GM12891 (cell line): ENCODE data around the gene TNFAIP8L3.

Source experiments
- DNase-seq: peaks from one replicate; pipeline ENCODE4 v3.0.0; 2011; ENCODE audit warnings: low spot score; ENCODE audit not compliant: insufficient read length
- FAIRE-seq: peaks from 2 replicates; lab custom pipeline; 2011; peaks lifted over from hg19 to GRCh38; lab: Jason Lieb, UNC
- PAX5 ChIP-seq: IDR thresholded peaks from 2 replicates; pipeline ENCODE4 v1.6.1; 2011; ENCODE audit warnings: low read length, moderate library complexity, mild to moderate bottlenecking; ENCODE audit not compliant: insufficient read depth, severe bottlenecking
- POLR2A ChIP-seq: IDR thresholded peaks from 2 replicates; pipeline ENCODE4 v1.6.1; 2011; ENCODE audit warnings: low read depth, low read length, control low read depth
- POLR2AphosphoS5 ChIP-seq: IDR thresholded peaks from 2 replicates; pipeline ENCODE4 v1.6.1; 2011; ENCODE audit warnings: low read depth, low read length, control low read depth
- POU2F2 ChIP-seq: IDR thresholded peaks from 2 replicates; pipeline ENCODE4 v1.6.1; 2011; ENCODE audit warnings: low read depth, mild to moderate bottlenecking, control low read depth, low read length, moderate library complexity
- SPI1 ChIP-seq: IDR thresholded peaks from 2 replicates; pipeline ENCODE4 v1.6.1; 2011; ENCODE audit warnings: low read depth, low read length, control low read depth
- TAF1 ChIP-seq: IDR thresholded peaks from 2 replicates; pipeline ENCODE4 v1.6.1; 2011; ENCODE audit warnings: low read depth, low read length, control low read depth

Gene TNFAIP8L3

DNA sequence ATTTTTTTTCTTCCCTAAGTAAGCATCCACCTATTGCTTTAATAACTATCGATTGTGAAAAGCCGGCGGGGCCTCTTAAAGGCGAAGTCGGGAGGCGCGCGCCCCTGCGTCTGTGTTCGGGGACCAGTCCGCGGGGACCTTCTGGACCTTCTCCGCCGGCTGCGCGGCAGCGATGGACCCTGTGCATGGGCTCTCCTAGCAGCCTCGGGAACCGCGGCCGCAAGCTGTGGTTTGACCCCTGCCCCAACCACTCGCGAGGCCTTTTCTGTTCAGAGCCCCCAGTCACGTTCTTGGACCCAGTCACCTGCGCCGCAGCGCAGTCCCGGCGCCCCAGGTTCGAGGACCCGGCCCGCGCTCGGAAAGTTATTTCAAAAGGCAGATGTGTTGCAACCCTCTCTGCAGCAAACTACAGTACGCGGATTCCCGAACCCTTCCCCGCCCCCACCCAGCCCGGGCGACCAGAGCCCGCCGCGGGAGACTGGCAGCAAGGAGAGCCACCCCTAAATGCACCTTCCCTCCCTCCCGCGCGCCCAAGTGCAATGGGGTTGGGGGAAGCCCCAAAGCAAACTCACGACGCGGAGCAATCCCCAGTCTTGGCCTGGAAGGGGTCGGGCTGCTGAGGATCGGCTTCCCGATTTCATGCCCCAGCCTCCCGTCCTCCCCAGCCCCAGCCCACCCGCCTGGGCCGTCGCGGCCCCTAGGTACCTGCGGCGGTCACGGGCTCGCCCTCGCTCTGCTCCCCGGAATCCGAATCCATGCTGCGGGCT lies 684 bp downstream of the TNFAIP8L3 start:
- FAIRE-seq (no peak), DNase-seq (peak; percentile 42)
- no peak for TF ChIP-seq SPI1

DNA sequence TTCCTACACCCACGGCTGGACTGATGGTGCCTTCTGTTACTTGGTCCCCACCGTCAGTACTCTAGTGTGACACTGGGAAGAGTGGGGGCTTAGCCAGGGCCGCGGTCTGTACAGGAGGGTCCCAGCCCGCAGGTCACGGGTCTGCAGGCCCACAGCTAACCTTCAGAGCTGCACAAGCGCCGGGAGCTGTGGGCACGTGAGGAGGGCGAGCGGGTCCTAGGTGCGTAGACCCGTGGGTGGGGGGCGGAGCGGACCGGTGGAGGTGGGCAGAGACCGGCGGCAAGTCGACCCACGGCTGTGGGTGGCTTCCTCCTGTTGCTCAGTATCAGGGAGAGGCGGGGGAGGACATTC lies 1.2 kb downstream of the TNFAIP8L3 start:
- DNase-seq (no peak), FAIRE-seq (no peak)
- TF ChIP-seq SPI1 = no peak
- TF ChIP-seq PAX5 = no peak
- no peak for TF ChIP-seq POLR2A
- no peak for TF ChIP-seq POU2F2
- no peak for TF ChIP-seq TAF1
- TF ChIP-seq POLR2AphosphoS5 = no peak

DNA sequence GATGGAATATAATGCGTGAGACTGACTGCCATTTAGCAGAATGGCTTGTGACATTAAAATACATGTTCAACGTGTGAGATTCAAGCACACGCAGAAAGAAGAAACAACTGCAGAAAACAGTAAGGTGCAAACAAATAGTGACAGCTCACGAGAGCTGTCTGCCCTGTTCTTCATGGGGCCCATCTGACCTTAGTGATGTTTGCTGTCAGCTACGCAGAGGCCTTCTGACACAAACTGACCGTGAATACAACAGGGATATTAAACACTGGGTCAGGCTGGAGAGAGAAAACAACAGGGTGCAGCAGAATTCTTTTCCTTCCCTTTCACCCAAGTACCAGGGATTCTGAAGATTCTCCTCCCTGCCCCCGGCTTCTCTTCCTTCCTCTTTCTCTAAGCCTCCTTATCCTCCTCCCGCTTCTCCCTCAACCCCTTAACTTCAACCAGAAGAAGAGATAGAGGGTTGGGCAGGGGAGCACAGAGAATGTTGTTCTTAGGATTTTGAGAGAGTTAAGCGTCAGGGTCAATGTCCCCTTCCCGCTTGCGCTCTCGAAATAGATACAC lies 2.1 kb downstream of the TNFAIP8L3 start:
- DNase-seq = no peak
- no peak for FAIRE-seq
- TF ChIP-seq POU2F2 = no peak
- TF ChIP-seq TAF1 = no peak
- no peak for TF ChIP-seq POLR2A
- TF ChIP-seq POLR2AphosphoS5 = no peak
- no peak for TF ChIP-seq PAX5
- no peak for TF ChIP-seq SPI1

DNA sequence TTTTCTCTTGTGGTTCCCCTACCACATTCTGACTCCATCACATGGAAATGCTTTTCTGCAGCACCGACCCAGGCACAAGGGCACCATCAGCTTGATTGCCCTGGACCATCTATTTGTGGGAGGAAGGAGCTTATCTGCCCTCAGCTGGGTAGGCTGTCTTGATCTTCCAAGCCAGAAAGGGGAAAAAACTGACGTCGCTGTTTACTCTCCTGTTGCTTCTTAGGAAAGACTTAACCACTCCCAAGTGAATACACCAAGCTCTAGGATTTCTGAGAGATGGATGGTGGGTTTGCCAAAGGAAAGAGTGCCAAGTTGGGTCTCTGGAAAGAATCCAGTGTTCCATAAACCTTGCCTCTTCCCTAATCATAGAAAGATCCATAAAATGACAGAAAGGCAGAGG lies 4.0 kb downstream of the TNFAIP8L3 start:
- DNase-seq (no peak), FAIRE-seq (no peak)
- TF ChIP-seq POLR2A (no peak), POU2F2 (no peak), TAF1 (no peak), POLR2AphosphoS5 (no peak), SPI1 (no peak), PAX5 (no peak)

DNA sequence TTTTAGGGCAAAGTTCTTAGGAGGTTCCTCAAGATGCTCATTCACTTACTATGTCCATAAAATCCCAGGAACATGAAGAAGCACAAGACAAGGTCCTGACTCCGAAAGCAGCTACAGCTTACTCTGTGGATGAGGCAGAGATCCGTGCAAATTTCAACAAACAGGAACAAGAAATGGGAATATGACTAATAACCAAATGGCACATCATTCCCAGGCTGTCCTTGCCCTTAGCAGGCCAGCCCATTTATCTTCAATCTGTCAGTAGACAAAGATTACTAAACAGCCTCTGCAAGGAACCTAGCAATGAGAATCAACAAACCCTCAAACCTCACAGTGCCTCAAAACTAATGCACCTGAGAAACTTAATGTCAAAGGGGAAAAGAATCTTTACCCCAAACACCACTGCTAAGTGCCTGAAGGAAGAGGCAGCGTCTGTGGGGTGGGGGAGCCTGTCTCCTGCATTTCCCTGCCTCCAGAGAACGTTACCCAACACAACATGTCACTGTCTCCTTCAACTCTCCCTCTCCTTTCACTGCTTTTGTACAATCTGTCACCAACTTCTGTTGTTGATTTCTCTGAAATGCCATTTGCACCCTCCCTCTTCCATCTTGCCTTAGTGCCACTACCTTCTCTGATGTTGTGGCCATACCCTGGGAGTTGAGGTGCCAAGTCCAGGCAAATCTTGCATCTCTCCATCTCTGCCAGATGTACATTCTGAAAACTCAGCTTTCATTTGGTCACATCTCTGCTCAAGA lies 4.8 kb downstream of the TNFAIP8L3 start:
- DNase-seq = no peak
- no peak for FAIRE-seq
- TF ChIP-seq SPI1 (no peak), POLR2A (no peak), POU2F2 (no peak), PAX5 (no peak), POLR2AphosphoS5 (no peak), TAF1 (no peak)

DNA sequence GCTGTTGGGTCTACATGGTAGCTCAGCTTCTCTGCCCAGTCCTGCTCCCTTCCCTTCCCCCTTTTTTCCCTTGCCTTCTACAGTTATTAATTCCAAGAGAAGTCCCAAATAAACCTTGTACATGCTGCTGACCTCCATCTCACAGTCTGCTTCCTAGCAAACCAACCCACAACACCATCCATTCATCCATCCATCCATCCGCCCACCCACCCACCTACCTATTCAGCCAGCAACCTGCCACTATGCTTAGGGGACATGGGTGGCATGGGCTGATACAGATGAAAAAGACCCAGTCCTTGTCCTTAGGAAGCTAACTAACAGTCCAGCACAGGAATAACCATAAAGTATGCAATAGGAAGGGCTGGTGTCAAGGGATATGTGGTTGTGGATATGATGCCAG lies 5.7 kb downstream of the TNFAIP8L3 start:
- FAIRE-seq (no peak), DNase-seq (no peak)
- TF ChIP-seq POLR2A (no peak), TAF1 (no peak), PAX5 (no peak), POLR2AphosphoS5 (no peak), POU2F2 (no peak), SPI1 (no peak)

DNA sequence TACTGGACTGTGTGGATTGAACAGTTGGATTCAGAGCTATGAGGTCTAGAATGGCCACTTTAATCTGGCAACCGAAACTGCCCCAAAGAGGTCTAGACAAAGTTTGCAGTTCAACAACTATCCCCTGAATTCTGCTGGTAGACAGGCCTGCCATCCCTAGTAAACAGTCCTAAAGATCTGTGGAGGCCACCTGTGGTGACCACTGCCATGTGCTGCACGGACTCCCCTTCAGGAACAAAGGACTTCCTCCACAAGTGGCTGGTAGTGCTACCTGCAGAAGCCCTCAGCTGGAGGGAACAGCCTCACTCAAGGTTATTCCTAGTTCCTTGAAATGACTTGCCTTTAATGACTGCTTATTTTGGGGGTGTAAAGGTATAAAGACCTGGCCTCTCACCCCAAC lies 6.1 kb downstream of the TNFAIP8L3 start:
- FAIRE-seq = no peak

DNA sequence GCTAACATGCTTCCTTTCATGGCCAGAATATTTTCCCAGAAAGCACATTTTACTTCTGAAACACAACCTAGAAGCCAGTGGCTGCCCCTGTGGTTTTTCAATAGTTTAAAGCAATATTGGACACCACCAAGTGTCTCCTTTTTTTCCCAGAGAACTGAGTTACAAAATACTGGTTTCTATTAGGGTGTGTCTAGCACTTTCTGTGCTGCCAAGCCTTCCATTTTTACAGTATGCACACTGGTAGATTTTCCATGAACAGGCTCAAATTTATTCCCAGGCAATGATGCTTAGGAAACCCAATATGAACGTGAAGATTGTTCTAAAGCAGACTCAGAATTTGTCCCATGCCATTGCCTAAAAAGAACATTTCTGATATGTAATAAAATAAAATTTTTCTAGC lies 7.2 kb downstream of the TNFAIP8L3 start:
- DNase-seq (no peak), FAIRE-seq (no peak)
- TF ChIP-seq POLR2AphosphoS5 = no peak
- no peak for TF ChIP-seq POU2F2
- TF ChIP-seq TAF1 = no peak
- no peak for TF ChIP-seq PAX5
- no peak for TF ChIP-seq SPI1
- TF ChIP-seq POLR2A = no peak

More for the DNA sequence above, 6.1 kb downstream of the TNFAIP8L3 start:
- no peak for TF ChIP-seq PAX5
- TF ChIP-seq SPI1 = no peak
- TF ChIP-seq TAF1 = no peak
- no peak for TF ChIP-seq POLR2A
- TF ChIP-seq POU2F2 = no peak
- no peak for TF ChIP-seq POLR2AphosphoS5
- no peak for DNase-seq

DNA sequence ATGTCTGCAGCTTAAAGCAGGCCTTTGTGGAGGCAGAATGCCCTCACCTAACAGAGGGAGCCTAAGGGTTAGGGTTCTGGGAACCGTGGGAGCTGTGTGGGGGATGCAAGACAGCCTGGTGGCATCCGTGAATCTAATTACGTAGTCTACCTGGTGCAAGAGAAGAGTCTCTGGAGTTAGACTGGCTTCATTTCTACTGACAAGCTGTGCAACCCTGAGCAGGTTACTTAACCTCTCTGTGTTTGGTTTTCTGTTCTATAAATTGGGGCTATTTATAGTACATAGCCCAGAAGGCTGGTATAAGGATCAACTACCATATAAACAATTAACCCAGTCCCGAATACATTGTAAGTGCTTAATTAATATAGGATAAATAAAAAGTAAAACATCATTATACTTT lies 8.3 kb downstream of the TNFAIP8L3 start:
- DNase-seq (no peak), FAIRE-seq (no peak)
- TF ChIP-seq POLR2AphosphoS5 (no peak), POU2F2 (no peak), SPI1 (no peak), TAF1 (no peak), POLR2A (no peak), PAX5 (no peak)

DNA sequence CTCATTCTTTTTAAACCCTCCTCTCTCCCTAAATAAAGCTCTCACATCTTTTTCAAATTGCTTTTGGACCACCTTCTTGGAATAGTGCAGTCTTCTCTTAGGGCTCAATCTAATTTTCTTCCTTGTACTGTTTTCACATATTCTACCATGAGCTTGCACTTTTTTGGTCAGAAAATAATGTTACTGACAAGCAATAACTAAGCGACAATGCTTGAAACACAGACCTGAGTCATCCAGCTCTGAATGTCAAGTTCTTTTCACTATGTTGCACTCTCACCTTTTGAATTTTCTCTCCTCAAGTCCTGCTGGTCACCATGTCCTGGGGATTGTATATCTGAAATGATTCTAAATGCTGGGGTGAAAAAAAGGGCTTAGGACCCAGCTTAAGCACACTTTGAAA lies 8.9 kb downstream of the TNFAIP8L3 start:
- TF ChIP-seq SPI1 (no peak), TAF1 (no peak), PAX5 (no peak), POLR2A (no peak), POLR2AphosphoS5 (no peak), POU2F2 (no peak)
- FAIRE-seq = no peak
- DNase-seq = no peak
